GM18508 (cell line): Measurements from ENCODE around the gene AKNA.

Experiments used
- ATAC-seq: cut with Tn5 transposase; IDR thresholded peaks from one replicate; pipeline ENCODE4 v1.9.1; 2021; ENCODE audit warnings: moderate number of reproducible peaks; ENCODE audit not compliant: insufficient read depth, unreplicated experiment

AKNA gene

DNA sequence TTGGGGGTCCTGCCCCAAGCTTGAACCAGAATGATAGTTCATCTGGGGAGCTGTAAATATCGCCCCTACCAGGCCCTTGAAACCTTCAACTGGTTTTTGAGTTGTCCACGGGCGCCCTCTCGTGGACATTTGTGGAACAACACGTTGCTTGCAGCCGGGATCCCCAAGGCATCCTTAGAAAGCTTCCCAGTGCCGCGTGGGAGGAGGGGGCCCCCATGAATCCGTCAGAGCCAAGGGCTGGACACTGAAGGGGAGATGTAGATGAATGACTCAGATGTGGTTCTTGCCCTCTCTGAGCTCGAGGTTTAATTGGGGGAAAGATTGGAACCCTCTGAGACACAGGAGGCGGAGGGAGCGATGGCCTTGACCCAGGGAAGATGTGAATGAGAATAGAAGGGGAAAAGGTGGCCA lies 96.7 kb downstream of the AKNA start:
- ATAC-seq: no peak

GRCh38 chr9:114290561-114290986 lies 97.2 kb downstream of the AKNA start:
- ATAC-seq: no peak

DNA sequence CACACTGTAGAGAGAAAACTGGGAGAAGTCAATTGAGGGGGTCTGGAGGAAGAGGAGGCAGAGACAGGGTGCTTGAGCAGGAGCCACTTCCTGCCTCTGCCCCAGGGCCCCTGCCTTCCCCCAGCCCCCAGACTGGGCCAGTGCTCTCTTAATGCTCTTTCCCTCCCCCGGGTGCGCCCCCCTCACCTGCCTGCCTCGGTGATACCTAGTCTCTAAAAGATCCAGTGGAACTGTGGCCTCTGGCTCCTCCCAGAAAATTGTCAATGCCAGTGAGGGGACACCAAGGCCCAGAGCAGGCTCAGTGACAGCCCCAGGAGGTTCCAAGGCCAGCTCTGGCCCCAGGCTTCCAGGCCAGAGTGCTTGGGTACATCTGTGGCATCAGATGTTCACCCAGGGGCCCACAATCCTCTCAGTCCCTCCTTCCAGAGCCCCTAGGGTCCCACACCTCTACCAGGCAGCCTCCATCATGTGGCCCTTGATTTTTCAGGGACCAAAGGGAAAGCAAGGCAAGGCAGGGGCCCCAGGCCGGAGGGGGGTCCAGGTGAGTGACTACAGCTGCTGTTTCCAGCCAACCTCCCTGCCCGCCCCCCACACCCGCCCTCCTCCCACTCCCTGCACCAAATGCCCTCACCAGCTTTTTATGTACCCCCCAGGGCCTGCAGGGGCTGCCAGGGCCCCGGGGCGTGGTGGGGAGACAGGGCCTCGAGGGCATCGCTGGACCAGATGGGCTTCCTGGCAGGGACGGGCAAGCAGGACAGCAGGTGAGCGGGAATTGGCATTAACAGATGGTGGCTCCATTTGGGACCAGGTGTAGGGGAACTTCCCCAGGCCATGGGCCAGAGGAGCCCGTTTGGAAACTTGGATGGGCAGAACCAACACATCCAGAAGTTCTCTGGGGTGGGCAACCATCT lies 98.0 kb downstream of the AKNA start:
- no peak for ATAC-seq

GRCh38 chr9:114289106-114289505 lies 98.7 kb downstream of the AKNA start:
- no peak for ATAC-seq

- ATAC-seq: no peak
Measured at GRCh38 chr9:114288193-114289091, 99.3 kb downstream of the AKNA start.

- ATAC-seq: no peak
Measured at GRCh38 chr9:114287763-114288192, 100.0 kb downstream of the AKNA start.

- ATAC-seq: no peak
Measured at GRCh38 chr9:114287001-114287762, 100.6 kb downstream of the AKNA start.

DNA sequence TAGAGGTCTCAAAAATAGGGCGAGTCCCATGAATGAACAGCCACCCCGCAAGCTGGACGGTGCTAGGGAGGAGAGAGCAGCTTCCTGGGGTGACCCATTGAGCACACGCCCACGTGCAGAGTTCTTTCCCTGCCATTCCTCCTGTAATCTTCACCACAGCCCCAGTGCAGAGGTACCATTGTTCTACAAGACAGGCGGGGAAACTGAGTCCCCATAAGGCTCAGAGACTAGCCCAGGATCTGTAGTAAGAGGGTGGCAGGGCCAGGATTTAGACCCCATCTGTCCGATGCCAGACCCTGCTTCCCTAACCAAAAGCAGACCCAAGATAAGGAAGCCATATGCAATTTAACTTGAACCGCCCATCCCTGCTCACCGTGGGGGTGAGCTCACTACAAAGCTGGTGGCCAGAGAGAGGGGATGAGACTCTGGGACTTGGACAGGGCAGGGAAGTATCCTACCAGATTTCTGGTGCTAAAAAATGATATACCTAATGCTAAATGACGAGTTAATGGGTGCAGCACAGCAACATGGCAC lies 101.6 kb downstream of the AKNA start:
- ATAC-seq: no peak

- ATAC-seq: no peak
Measured at GRCh38 chr9:114285166-114285867, 102.5 kb downstream of the AKNA start.

- no peak for ATAC-seq
Measured at GRCh38 chr9:114284316-114285060, 103.3 kb downstream of the AKNA start.
